SU-DHL-6 (cell line): ENCODE results near the gene PHC1.

Experiments used
- H2AFZ ChIP-seq: fragments of 200-600 bp; sonication (generic); 2 replicates; pipeline ENCODE4 v1.6.1; 2014; ENCODE audit warnings: low read depth, mild to moderate bottlenecking, moderate library complexity, mixed read lengths, antibody characterized with exemption, low read length; ENCODE audit not compliant: severe bottlenecking
- H3F3A ChIP-seq: fragments of 200-600 bp; shearing (Covaris generic); 2 replicates; pipeline ENCODE4 v1.6.0; 2016; ENCODE audit warnings: antibody characterized with exemption, mild to moderate bottlenecking; ENCODE audit not compliant: insufficient read depth
- H3K27ac ChIP-seq: fragments of 200-600 bp; sonication (generic); 2 replicates; pipeline ENCODE4 v1.5.1; 2016; ENCODE audit warnings: low read depth, mild to moderate bottlenecking, low read length, moderate library complexity, mixed read lengths
- H3K27me3 ChIP-seq: fragments of 200-600 bp; sonication (generic), shearing (Covaris generic); 2 replicates; pipeline ENCODE4 v1.6.0; 2014; ENCODE audit warnings: mild to moderate bottlenecking, low read length
- H3K36me3 ChIP-seq: fragments of 200-600 bp; sonication (generic); 2 replicates; pipeline ENCODE4 v1.6.1; 2014; ENCODE audit warnings: mild to moderate bottlenecking, low read length, mixed read lengths
- H3K4me2 ChIP-seq: fragments of 300-600, 200-600 bp; shearing (Covaris generic), sonication (generic); 2 replicates; pipeline ENCODE4 v1.6.0; 2014; ENCODE audit warnings: low read length, low read depth, mild to moderate bottlenecking; ENCODE audit not compliant: poor library complexity, severe bottlenecking
- H3K4me3 ChIP-seq: fragments of 200-600 bp; sonication (generic); 2 replicates; pipeline ENCODE4 v1.5.1; 2014; ENCODE audit warnings: antibody characterized with exemption, low read length, mild to moderate bottlenecking, mixed read lengths; ENCODE audit not compliant: insufficient read depth, poor library complexity, severe bottlenecking
- H3K79me2 ChIP-seq: fragments of 200-600 bp; sonication (generic); 2 replicates; pipeline ENCODE4 v1.6.1; 2014; ENCODE audit warnings: mild to moderate bottlenecking, low read length, moderate library complexity; ENCODE audit not compliant: insufficient read depth
- H3K9ac ChIP-seq: fragments of 200-600 bp; sonication (generic); 2 replicates; pipeline ENCODE4 v1.7.0; 2014; ENCODE audit warnings: mild to moderate bottlenecking, low read length
- H3K9me2 ChIP-seq: fragments of 200-600 bp; sonication (generic); replicated peaks from 2 replicates; pipeline ENCODE4 v1.6.1; 2014; ENCODE audit warnings: low read length; ENCODE audit not compliant: insufficient read depth
- H3K9me3 ChIP-seq: fragments of 200-600 bp; sonication (generic); 2 replicates; pipeline ENCODE4 v1.6.1; 2014; ENCODE audit warnings: low read length, mixed read lengths; ENCODE audit not compliant: insufficient read depth
- H4K20me1 ChIP-seq: fragments of 200-600 bp; sonication (generic); 2 replicates; pipeline ENCODE4 v1.6.1; 2014; ENCODE audit warnings: low read depth, mild to moderate bottlenecking, antibody characterized with exemption, low read length, moderate library complexity, mixed read lengths
- EZH2phosphoT487 ChIP-seq: fragments of 200-600 bp; sonication (generic), shearing (Covaris generic); conservative IDR thresholded peaks from 2 replicates; pipeline ENCODE4 v1.6.1; 2018; ENCODE audit warnings: mild to moderate bottlenecking, antibody characterized with exemption, low read length, moderate library complexity, mixed read lengths
- TF ChIP-seq, protein P1 (sequence below): fragments of 200-600 bp; sonication (generic); IDR thresholded peaks from one replicate; pipeline ENCODE4 v1.5.1; 2017; ENCODE audit warnings: antibody characterized with exemption, mild to moderate bottlenecking, low read length, moderate library complexity; ENCODE audit not compliant: insufficient read depth, poor library complexity, severe bottlenecking

PHC1 gene

DNA sequence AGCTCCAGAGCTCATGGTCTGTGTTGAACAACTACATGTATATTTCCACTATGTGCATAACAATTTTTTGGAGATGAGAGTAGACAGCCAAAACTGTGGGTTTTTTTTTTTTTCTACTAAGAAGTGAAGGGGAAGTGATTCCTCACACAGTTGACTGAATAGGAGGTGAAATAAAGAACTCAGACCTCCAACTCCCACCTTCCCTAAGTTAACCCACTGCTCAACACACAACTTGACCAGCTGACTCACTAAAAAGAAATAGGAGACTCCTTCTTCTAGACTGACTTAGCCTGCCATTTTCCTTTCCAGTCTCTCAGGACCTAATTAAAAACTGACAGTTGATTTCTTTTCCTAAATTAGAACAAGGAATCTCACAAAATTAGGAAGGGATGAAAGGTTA is 33.4 kb downstream of the PHC1 start:
- no peak overlapping the region for H2AFZ ChIP-seq
- no peaks in the 10 kb centered on the region; the same call in 1 of the 2 replicates for H4K20me1 ChIP-seq
- no peaks in the 10 kb centered on the region for H3K9me2 ChIP-seq
- H3K27ac ChIP-seq = no peak overlapping the region
- peak overlapping the region; percentile 80; the same call in 1 of the 2 replicates for H3K9ac ChIP-seq
- TF ChIP-seq, protein P1, sequence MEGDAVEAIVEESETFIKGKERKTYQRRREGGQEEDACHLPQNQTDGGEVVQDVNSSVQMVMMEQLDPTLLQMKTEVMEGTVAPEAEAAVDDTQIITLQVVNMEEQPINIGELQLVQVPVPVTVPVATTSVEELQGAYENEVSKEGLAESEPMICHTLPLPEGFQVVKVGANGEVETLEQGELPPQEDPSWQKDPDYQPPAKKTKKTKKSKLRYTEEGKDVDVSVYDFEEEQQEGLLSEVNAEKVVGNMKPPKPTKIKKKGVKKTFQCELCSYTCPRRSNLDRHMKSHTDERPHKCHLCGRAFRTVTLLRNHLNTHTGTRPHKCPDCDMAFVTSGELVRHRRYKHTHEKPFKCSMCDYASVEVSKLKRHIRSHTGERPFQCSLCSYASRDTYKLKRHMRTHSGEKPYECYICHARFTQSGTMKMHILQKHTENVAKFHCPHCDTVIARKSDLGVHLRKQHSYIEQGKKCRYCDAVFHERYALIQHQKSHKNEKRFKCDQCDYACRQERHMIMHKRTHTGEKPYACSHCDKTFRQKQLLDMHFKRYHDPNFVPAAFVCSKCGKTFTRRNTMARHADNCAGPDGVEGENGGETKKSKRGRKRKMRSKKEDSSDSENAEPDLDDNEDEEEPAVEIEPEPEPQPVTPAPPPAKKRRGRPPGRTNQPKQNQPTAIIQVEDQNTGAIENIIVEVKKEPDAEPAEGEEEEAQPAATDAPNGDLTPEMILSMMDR = no peak
- no peak for TF ChIP-seq EZH2phosphoT487
- H3K36me3 ChIP-seq = peaks cover 3% of the 10 kb centered on the region; the same call in 1 of the 2 replicates
- H3F3A ChIP-seq = peaks cover 6% of the 10 kb centered on the region
- peaks cover 51% of the 10 kb centered on the region for H3K79me2 ChIP-seq
- H3K4me3 ChIP-seq = peak overlapping the region; percentile 69
- 0 out of 2 replicates have a peak, but pooled peaks cover 2% of the 10 kb centered on the region for H3K9me3 ChIP-seq
- peak overlapping the region; percentile 96 for H3K4me2 ChIP-seq
- no peaks in the 10 kb centered on the region for H3K27me3 ChIP-seq

DNA sequence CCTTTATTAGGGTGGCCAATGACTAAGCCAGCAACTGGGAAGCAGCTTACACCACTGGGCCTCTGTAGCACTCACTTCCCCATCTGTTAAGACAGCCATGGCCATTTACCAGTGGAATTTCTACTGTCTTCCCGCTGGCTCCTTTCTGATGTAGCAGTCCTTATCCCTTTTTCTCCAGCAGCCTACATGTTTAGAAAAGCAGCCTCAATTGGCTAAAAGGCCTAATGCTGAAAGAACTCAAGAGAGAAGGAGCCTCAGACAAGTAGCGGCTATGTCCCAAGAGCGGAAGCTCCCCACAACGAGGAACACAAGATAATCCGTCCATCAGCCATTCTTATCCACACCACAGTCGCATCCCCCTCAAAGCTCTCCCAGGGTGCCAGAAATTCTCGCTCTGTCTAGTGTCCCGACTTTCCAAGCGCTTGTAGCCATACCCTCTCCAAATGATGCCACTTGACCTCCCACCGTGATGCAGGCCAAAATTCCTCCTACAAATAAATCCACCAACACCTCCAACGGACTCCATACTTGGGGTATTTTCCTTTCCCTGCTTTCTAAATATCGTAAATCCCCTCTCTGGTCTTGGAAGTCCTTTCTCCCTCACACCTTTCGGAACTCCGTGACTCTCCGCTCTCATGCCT is 34.5 kb downstream of the PHC1 start:
- H3F3A ChIP-seq = peaks cover 6% of the 10 kb centered on the region
- H3K4me2 ChIP-seq = peak overlapping the region; percentile 96
- peak overlapping the region; percentile 69 for H3K4me3 ChIP-seq
- no peaks in the 10 kb centered on the region; the same call in 1 of the 2 replicates for H4K20me1 ChIP-seq
- peak overlapping the region; percentile 69 for H2AFZ ChIP-seq
- H3K9me2 ChIP-seq = no peaks in the 10 kb centered on the region
- H3K27me3 ChIP-seq = no peaks in the 10 kb centered on the region
- H3K79me2 ChIP-seq = peaks cover 51% of the 10 kb centered on the region
- H3K27ac ChIP-seq = peak overlapping the region; percentile 86
- H3K9me3 ChIP-seq = 0 out of 2 replicates have a peak, but pooled peaks cover 6% of the 10 kb centered on the region
- TF ChIP-seq EZH2phosphoT487 = no peak
- TF ChIP-seq, protein P1 = no peak
- peaks cover 7% of the 10 kb centered on the region; the same call in 1 of the 2 replicates for H3K36me3 ChIP-seq
- peak overlapping the region; percentile 80 for H3K9ac ChIP-seq

DNA sequence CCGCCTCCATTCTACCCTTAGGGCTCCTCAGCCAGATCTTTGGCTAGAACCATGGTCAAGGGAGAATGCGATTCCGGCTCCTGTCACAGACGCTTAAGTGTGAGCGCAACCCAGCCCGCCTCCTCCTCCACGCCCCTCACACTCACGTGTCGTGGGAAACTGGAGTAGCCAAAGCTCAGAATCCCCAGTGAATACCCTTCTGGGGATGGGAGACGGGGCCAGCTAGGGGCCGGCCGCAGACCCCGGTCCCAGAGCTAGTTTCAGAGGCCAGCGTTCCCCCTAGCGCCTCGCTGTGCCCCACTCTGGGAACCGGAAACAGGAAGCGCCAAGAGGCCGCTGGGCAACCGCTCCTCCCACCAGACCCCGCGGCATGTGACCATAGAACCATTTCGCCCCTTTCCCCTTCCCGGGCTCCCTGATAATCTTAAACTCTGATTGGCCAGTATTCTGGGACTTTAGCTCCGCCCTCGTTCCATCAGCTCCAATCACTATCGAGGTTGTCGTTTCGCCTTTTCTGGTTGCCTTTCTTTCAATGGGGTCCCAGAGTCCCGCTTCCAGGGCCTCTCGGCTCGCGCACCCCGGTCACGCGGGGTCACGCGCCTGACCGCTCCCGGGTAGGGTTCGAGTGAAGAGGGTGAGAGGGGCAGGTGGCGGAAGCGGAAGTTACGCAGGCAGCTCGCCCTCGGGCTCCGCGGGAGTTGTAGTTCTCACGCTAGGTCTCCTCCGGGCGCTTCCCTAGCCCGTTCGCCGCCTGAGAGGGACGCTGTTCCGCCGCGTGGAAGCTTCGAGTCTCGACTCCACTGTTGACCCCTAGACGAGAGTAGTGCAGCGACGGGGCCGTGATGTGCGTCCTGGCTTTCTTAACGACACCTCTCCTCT is 35.3 kb downstream of the PHC1 start, which contains the start of gene M6PR:
TSS of gene M6PR (minus strand) at position 304 of the 879 bp plus-strand sequence. CDS start 3,241 bp downstream, outside the sequence.
- no peak for TF ChIP-seq EZH2phosphoT487
- TF ChIP-seq, protein P1 = no peak
- peaks cover 51% of the 10 kb centered on the region for H3K79me2 ChIP-seq
- peak within 1 kb of the TSS; percentile 80 for H3K9ac ChIP-seq
- peaks cover 6% of the 10 kb centered on the region for H3F3A ChIP-seq
- H4K20me1 ChIP-seq = no peaks in the 10 kb centered on the region; the same call in 1 of the 2 replicates
- no peaks in the 10 kb centered on the region for H3K9me2 ChIP-seq
- H3K27me3 ChIP-seq = no peaks in the 10 kb centered on the region
- peak within 1 kb of the TSS; percentile 96 for H3K4me2 ChIP-seq
- H3K9me3 ChIP-seq = 0 out of 2 replicates have a peak, but pooled peaks cover 6% of the 10 kb centered on the region
- peak within 1 kb of the TSS; percentile 69 for H3K4me3 ChIP-seq
- H2AFZ ChIP-seq = peak within 1 kb of the TSS; percentile 69
- peaks cover 7% of the 10 kb centered on the region; the same call in 1 of the 2 replicates for H3K36me3 ChIP-seq
- peak within 1 kb of the TSS; percentile 86 for H3K27ac ChIP-seq
